HepG2 (cell line): ENCODE data around the gene COASY. TPM values are rescaled to one million over a fixed set of nuclear protein-coding genes. Genes with fewer than 3 reads are reported as not detected.

ENCODE experiments used
- ATF5 ChIP-seq: sonication (generic); formaldehyde crosslinking; IDR thresholded peaks from 2 replicates; pipeline ENCODE4 v1.4.0; 2020; ENCODE audit warnings: mild to moderate bottlenecking, low read depth, missing genetic modification reagents
- CCAR2 ChIP-seq: fragments of 200-400 bp; formaldehyde crosslinking; optimal IDR thresholded peaks from 2 replicates; pipeline ENCODE3; 2018; ENCODE audit warnings: low read depth, mild to moderate bottlenecking, low read length, moderate library complexity
- CREBL2 ChIP-seq: sonication (generic); formaldehyde crosslinking; IDR thresholded peaks from 2 replicates; pipeline ENCODE4 v1.8.1; 2023; ENCODE audit warnings: missing genetic modification reagents, mild to moderate bottlenecking, borderline replicate concordance
- EZH2 ChIP-seq: conservative IDR thresholded peaks from 2 replicates; pipeline ENCODE4 v1.6.1; 2012; ENCODE audit warnings: mild to moderate bottlenecking, low read depth, low read length, moderate library complexity
- FOXC1 ChIP-seq: sonication (generic); formaldehyde crosslinking; IDR thresholded peaks from 2 replicates; pipeline ENCODE4 v1.8.0; 2022; ENCODE audit warnings: mild to moderate bottlenecking, missing genetic modification reagents, borderline replicate concordance
- HCFC1 ChIP-seq: fragments of 150-350 bp; IDR thresholded peaks from 2 replicates; pipeline ENCODE4 v1.6.1; 2014; ENCODE audit warnings: low read depth, low read length
- HOXD1 ChIP-seq: sonication (generic); formaldehyde crosslinking; IDR thresholded peaks from 2 replicates; pipeline ENCODE4 v1.5.0; 2020; ENCODE audit warnings: missing genetic modification reagents
- JDP2 ChIP-seq: sonication (generic); formaldehyde crosslinking; IDR thresholded peaks from 2 replicates; pipeline ENCODE4 v1.8.1; 2022; ENCODE audit warnings: missing genetic modification reagents, borderline replicate concordance
- SIN3B ChIP-seq: fragments of 150-350 bp; IDR thresholded peaks from 2 replicates; pipeline ENCODE4 v1.6.1; 2014; ENCODE audit warnings: low read length
- SMAD9 ChIP-seq: sonication (generic); formaldehyde crosslinking; IDR thresholded peaks from 2 replicates; pipeline ENCODE4 v1.5.1; 2020; ENCODE audit warnings: mild to moderate bottlenecking, missing genetic modification reagents
- SRSF1 ChIP-seq: fragments of 200-400 bp; formaldehyde crosslinking; optimal IDR thresholded peaks from 2 replicates; pipeline ENCODE3; 2017; ENCODE audit warnings: mild to moderate bottlenecking, low read depth, low read length, moderate library complexity
- SRY ChIP-seq: sonication (generic); formaldehyde crosslinking; IDR thresholded peaks from 2 replicates; pipeline ENCODE4 v1.8.0; 2022; ENCODE audit warnings: mild to moderate bottlenecking, missing genetic modification reagents
- TBP ChIP-seq: sonication (generic); formaldehyde crosslinking; IDR thresholded peaks from 2 replicates; pipeline ENCODE4 v1.5.0; 2020; ENCODE audit warnings: missing genetic modification reagents
- USF2 ChIP-seq, 2 experiments: sonication (generic) in 1 of 2; formaldehyde crosslinking in 1 of 2; IDR thresholded peaks; 2 replicates each; pipeline versions ENCODE4 v1.5.1 to v1.6.1; 2011 to 2020; ENCODE audit warnings: borderline replicate concordance in 1 of 2, low read depth in 1 of 2, low read length in 1 of 2, mild to moderate bottlenecking in 1 of 2, missing genetic modification reagents in 1 of 2, moderate library complexity in 1 of 2
- ZBTB46 ChIP-seq: sonication (generic); formaldehyde crosslinking; IDR thresholded peaks from 2 replicates; pipeline ENCODE4 v1.4.0; 2020; ENCODE audit warnings: mild to moderate bottlenecking, missing genetic modification reagents, borderline replicate concordance
- ZFP37 ChIP-seq: sonication (generic); formaldehyde crosslinking; IDR thresholded peaks from 2 replicates; pipeline ENCODE4 v1.4.0; 2020; ENCODE audit warnings: missing genetic modification reagents, borderline replicate concordance
- ZFX ChIP-seq: sonication (generic); formaldehyde crosslinking; IDR thresholded peaks from 2 replicates; pipeline ENCODE4 v1.4.0; 2020; ENCODE audit warnings: mild to moderate bottlenecking, low read depth, missing genetic modification reagents, moderate library complexity
- ZNF136 ChIP-seq: sonication (generic); formaldehyde crosslinking; IDR thresholded peaks from 2 replicates; pipeline ENCODE4 v1.8.1; 2022; ENCODE audit warnings: low read depth, mild to moderate bottlenecking, moderate library complexity, missing genetic modification reagents
- ZNF224 ChIP-seq: sonication (generic); formaldehyde crosslinking; IDR thresholded peaks from 2 replicates; pipeline ENCODE4 v1.5.0; 2020; ENCODE audit warnings: mild to moderate bottlenecking, missing genetic modification reagents
- ZNF263 ChIP-seq: sonication (generic); formaldehyde crosslinking; IDR thresholded peaks from 2 replicates; pipeline ENCODE4 v1.4.0; 2020; ENCODE audit warnings: missing genetic modification reagents
- ZNF30 ChIP-seq: sonication (generic); formaldehyde crosslinking; IDR thresholded peaks from 2 replicates; pipeline ENCODE4 v1.5.0; 2020; ENCODE audit warnings: mild to moderate bottlenecking, missing genetic modification reagents
- ZNF431 ChIP-seq: sonication (generic); formaldehyde crosslinking; IDR thresholded peaks from 2 replicates; pipeline ENCODE4 v1.9.0; 2022; ENCODE audit warnings: missing genetic modification reagents, low read depth, mild to moderate bottlenecking, borderline replicate concordance
- ZNF552 ChIP-seq: sonication (generic); formaldehyde crosslinking; IDR thresholded peaks from 2 replicates; pipeline ENCODE4 v1.9.0; 2022; ENCODE audit warnings: missing genetic modification reagents, mild to moderate bottlenecking, borderline replicate concordance
- ZNF576 ChIP-seq: sonication (generic); formaldehyde crosslinking; IDR thresholded peaks from 2 replicates; pipeline ENCODE4 v1.4.0; 2020; ENCODE audit warnings: mild to moderate bottlenecking, missing genetic modification reagents
- ZNF672 ChIP-seq: sonication (generic); formaldehyde crosslinking; IDR thresholded peaks from 2 replicates; pipeline ENCODE4 v1.8.1; 2022; ENCODE audit warnings: missing genetic modification reagents
- ZNF768 ChIP-seq: sonication (generic); formaldehyde crosslinking; IDR thresholded peaks from 2 replicates; pipeline ENCODE4 v1.4.0; 2020; ENCODE audit warnings: missing genetic modification reagents
- polyA plus RNA-seq, 8 experiments: library from polyadenylated mRNA; depleted of rRNA in 3 of 8; stranded (reverse) in 7 of 8; unstranded in 1 of 8; fragments of >200 nt; fragmentation: Illumina TruSeq in 4 of 8; extraction: Trizol in 4 of 8; gene quantifications; 2 replicates each; pipeline versions ENCODE4 v1.2.1 to v1.2.3, GENCODE V29; 2011 to 2016; ENCODE audit warnings: low read depth in 4 of 8, missing spikeins in 1 of 8, mixed read lengths in 1 of 8; ENCODE audit not compliant: insufficient read depth in 1 of 8
- total RNA-seq, 5 experiments: library from RNA; depleted of rRNA; stranded (reverse); fragments of >200 nt; fragmentation: Illumina TruSeq; extraction: Trizol; gene quantifications; 2 replicates each; pipeline ENCODE4 v1.2.3, GENCODE V29; 2016; ENCODE audit warnings: low read depth in 1 of 5

The COASY gene
- total and polyA plus RNA-seq, 2 of the 13 experiments (the other 11 are each of a cell fraction or from before 2014, with no cell fraction given): 90.7 to 125 TPM

GRCh38 chr17:42564815-42565522 is 3.0 kb downstream of the COASY start (continued):
- TF ChIP-seq JDP2 (CRISPR knock-in tag) (no peak), CREBL2 (no peak), ZNF672 (CRISPR knock-in tag) (no peak), ZFP37 (CRISPR knock-in tag) (0 out of 2 replicates have a peak, but pooled peaks have one; percentile 7), ZNF552 (CRISPR knock-in tag) (no peak), CCAR2 (no peak), ZFX (CRISPR knock-in tag) (peak; percentile 70), ATF5 (CRISPR knock-in tag) (no peak), ZBTB46 (CRISPR knock-in tag) (no peak), ZNF431 (0 out of 2 replicates have a peak, but pooled peaks have one; percentile 75), SRY (CRISPR knock-in tag) (0 out of 2 replicates have a peak, but pooled peaks have one; percentile 27), HOXD1 (CRISPR knock-in tag) (no peak), SIN3B (no peak), SMAD9 (CRISPR knock-in tag) (no peak), SRSF1 (no peak), EZH2 (no peak), HCFC1 (no peak), ZNF224 (CRISPR knock-in tag) (no peak), ZNF576 (CRISPR knock-in tag) (no peak), FOXC1 (no peak; the same call in 1 of the 2 replicates), USF2 (IDR thresholded peaks at IDR 0.05; ENCODE audit: low read depth, low read length) (no peak), USF2 (CRISPR knock-in tag; IDR thresholded peaks at IDR 0.05; ENCODE audit: borderline replicate concordance) (no peak), ZNF768 (CRISPR knock-in tag) (no peak), ZNF30 (CRISPR knock-in tag) (no peak), ZNF136 (no peak), ZNF263 (CRISPR knock-in tag) (no peak), TBP (CRISPR knock-in tag) (no peak)
